ENCODE measurements around the gene PSORS1C1.

DNA sequence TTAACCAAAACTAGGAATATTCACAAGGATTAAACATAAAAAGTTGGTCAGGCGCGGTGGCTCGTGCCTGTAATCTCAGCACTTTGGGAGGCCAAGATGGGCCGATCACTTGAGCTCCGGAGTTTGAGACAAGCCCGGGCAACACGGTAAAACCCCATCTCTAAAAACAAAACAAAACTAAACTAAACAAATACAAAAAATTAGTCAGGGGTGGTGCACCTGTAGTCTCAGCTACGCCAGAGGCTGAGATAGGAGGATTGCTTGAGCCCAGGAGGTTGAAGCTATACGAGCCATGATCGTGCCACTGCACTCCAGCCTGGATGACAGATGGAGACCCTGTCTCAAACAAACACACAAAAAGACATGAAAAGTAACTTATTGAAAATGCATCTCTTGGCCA is 21.1 kb downstream of the PSORS1C1 start:
- TF ChIP-seq POLR2AphosphoS5 (IDR thresholded peaks at IDR 0.05; ENCODE audit: low read depth, low read length) (no peak), POLR2A (IDR thresholded peaks at IDR 0.05; ENCODE audit: low read depth, low read length) (no peak), TAF1 (IDR thresholded peaks at IDR 0.05; ENCODE audit: low read depth, low read length) (no peak), SPI1 (IDR thresholded peaks at IDR 0.05; ENCODE audit: low read depth, low read length) (no peak), PAX5 (IDR thresholded peaks at IDR 0.05; ENCODE audit: insufficient read depth, low read length, severe bottlenecking) (no peak), POU2F2 (IDR thresholded peaks at IDR 0.05; ENCODE audit: low read depth, low read length) (no peak)

Data from GM12891 (cell line).